ENCODE results near the gene BOD1.

BOD1 gene

DNA sequence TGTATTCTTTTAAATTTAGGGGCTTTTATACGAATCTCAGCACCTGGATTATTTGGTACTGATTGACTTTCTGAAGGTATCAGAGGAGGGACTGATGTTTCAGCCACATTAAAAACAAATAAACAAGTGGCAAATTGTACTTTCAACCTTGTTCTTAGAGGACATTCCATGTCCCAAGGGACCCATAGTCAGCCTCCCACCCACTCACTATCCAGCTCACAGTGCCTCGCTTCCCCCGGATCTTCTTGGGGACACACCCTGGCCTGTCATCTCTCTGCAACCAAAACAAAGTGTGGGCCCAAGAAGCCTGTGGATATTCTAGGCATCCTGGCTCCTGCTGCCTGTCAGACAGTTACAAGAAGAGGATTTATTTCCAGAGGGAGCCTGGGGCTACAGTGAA lies 8.8 kb upstream of the BOD1 start:
- Histone ChIP-seq H3K27me3 (ENCODE audit: insufficient read depth, low read length) (no peaks in the 10 kb centered on the region), H3K27ac (ENCODE audit: low read length) (no peak overlapping the region), H3K4me1 (ENCODE audit: insufficient read depth, low read length) (peaks cover 20% of the 10 kb centered on the region; the same call in 1 of the 2 replicates), H3K9ac (ENCODE audit: low read depth, low read length) (no peak overlapping the region), H3K36me3 (ENCODE audit: insufficient read depth, low read depth, low read length) (no peaks in the 10 kb centered on the region), H3K4me3 (ENCODE audit: low read length) (no peak overlapping the region), H3K9me3 (ENCODE audit: insufficient read depth, low read depth, low read length) (no peaks in the 10 kb centered on the region)

DNA sequence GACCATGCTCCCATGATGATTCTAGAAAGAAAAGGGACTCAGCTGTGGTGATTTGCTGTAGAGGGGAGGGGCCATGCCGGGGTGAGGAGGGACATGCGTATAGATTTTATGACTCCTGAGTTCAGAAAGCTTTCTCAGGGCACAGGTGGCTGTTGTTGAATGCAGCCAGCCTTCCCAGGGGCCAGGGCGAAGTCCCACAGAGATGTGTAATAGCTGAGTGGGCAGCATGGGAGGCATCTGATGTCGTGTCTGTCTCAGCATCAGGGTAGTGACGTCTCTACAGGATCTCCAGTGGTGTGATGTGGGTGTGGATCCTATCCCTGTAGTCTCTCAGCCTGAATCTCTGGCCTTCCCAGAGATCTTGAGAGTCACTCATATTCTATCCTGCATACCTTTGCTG lies 7.8 kb upstream of the BOD1 start:
- H3K9ac ChIP-seq (ENCODE audit: low read depth, low read length) = no peak overlapping the region
- no peak overlapping the region for H3K4me3 ChIP-seq (ENCODE audit: low read length)
- no peak overlapping the region for H3K27ac ChIP-seq (ENCODE audit: low read length)
- no peaks in the 10 kb centered on the region for H3K27me3 ChIP-seq (ENCODE audit: insufficient read depth, low read length)
- no peaks in the 10 kb centered on the region for H3K9me3 ChIP-seq (ENCODE audit: insufficient read depth, low read depth, low read length)
- peaks cover 20% of the 10 kb centered on the region; the same call in 1 of the 2 replicates for H3K4me1 ChIP-seq (ENCODE audit: insufficient read depth, low read length)
- H3K36me3 ChIP-seq (ENCODE audit: insufficient read depth, low read depth, low read length) = no peaks in the 10 kb centered on the region

DNA sequence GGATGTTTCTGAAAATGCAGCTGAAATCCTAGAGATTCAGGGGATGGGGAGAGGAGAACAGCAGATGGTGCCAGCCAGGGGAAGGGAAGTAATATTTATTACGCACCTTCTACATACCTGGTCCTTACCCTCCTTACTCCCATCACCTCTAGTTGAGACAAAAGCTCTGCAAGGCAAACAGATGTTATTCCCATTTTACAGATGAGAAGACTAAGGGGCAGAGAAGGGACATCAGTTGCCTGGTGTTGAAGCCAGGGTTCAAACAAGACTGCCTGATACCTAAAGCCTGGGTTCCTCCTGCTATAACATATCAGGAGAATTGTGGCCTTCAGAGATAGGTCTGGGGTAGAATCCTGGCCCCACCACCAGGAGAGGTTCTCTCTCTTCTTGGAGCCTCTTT lies 7.3 kb upstream of the BOD1 start:
- no peak overlapping the region for H3K27ac ChIP-seq (ENCODE audit: low read length)
- no peaks in the 10 kb centered on the region for H3K27me3 ChIP-seq (ENCODE audit: insufficient read depth, low read length)
- no peaks in the 10 kb centered on the region for H3K9me3 ChIP-seq (ENCODE audit: insufficient read depth, low read depth, low read length)
- no peak overlapping the region for H3K9ac ChIP-seq (ENCODE audit: low read depth, low read length)
- H3K4me1 ChIP-seq (ENCODE audit: insufficient read depth, low read length) = peaks cover 17% of the 10 kb centered on the region; the same call in 1 of the 2 replicates
- no peak overlapping the region for H3K4me3 ChIP-seq (ENCODE audit: low read length)
- no peaks in the 10 kb centered on the region for H3K36me3 ChIP-seq (ENCODE audit: insufficient read depth, low read depth, low read length)

DNA sequence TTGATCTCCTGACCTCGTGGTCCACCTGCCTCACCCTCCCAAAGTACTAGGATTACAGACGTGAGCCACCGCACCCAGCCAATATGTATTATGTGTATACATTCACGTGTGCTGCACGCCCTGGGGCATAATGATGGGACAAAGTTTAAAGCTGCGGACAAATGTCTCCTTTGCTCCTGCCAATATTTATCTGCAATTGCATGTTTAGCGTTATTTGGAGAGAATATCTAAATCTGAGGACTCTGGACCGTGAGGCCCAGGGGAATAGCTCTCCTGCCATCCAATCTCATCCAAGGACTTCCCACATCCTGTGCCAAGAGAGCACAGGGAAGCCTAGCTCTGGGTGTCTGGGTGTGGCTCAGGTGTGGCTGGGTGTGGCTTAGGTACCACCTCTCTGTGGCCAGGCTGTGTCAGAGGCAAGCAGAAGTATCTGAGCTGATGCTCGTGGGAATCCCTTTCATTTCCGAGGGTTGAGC lies 6.9 kb upstream of the BOD1 start:
- Histone ChIP-seq H3K27ac (ENCODE audit: low read length) (no peak overlapping the region), H3K4me3 (ENCODE audit: low read length) (no peak overlapping the region), H3K27me3 (ENCODE audit: insufficient read depth, low read length) (no peaks in the 10 kb centered on the region), H3K9me3 (ENCODE audit: insufficient read depth, low read depth, low read length) (no peaks in the 10 kb centered on the region), H3K4me1 (ENCODE audit: insufficient read depth, low read length) (peaks cover 14% of the 10 kb centered on the region; the same call in 1 of the 2 replicates), H3K9ac (ENCODE audit: low read depth, low read length) (no peak overlapping the region), H3K36me3 (ENCODE audit: insufficient read depth, low read depth, low read length) (no peaks in the 10 kb centered on the region)

DNA sequence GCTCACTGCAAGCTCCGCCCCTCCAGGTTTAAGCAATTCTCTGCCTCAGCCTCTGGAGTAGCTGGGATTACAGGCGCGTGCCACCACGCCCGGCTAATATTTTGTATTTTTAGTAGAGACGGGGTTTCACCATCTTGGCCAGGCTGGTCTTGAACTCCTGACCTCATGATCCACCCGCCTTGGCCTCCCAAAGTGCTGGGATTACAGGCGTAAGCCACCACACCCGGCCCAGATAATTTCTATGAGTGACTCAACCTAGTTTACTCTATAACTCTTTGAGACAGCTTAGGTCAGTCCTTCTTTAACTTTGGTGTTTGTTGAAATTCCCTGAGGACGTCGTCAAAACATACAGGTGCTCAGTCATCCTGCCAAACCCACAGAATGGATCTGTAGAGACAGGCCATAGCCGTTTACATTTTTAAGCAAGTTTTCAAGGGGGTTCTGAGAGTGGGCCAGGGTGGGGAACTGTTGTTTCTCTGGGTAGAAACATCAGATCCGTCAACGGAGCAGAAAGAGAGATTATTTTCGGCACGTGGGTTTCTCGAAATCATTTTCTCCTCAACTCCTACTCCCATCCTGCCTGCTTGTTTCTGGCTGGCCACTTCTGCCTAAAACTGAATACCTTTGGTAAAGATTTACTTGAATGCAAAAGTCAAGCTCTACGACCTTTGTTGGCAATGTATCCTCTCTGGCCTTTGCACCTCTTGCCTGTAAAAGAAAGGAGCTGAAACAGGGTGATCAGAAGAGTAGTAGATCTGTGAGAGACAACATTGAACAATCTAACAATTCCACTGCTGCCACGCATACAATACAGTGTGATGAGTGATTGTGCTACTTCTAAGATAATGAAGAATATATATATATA lies 6.0 kb upstream of the BOD1 start:
- H3K9me3 ChIP-seq (ENCODE audit: insufficient read depth, low read depth, low read length) = no peaks in the 10 kb centered on the region
- H3K9ac ChIP-seq (ENCODE audit: low read depth, low read length) = no peak overlapping the region
- peaks cover 4% of the 10 kb centered on the region; the same call in 1 of the 2 replicates for H3K4me1 ChIP-seq (ENCODE audit: insufficient read depth, low read length)
- H3K4me3 ChIP-seq (ENCODE audit: low read length) = no peak overlapping the region
- H3K27ac ChIP-seq (ENCODE audit: low read length) = no peak overlapping the region
- no peaks in the 10 kb centered on the region for H3K36me3 ChIP-seq (ENCODE audit: insufficient read depth, low read depth, low read length)
- no peaks in the 10 kb centered on the region for H3K27me3 ChIP-seq (ENCODE audit: insufficient read depth, low read length)

DNA sequence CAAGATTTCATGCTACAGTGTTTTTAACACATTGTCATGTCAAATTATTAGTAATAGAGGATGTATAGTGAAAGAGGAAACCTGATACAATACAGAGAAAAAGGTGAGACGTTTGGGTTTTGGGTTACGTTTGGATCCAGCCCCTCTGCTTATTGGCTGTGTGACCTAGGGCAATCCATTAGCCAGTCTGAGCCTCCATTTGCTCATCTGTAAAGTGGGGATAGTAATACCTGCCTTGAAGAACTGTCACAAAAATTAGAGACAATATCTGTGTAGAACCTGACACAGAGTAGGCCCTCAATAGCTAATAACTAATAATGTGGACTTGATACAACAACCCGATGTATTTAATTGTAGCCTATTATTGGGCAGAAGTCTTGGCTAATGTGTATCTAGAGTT lies 4.3 kb upstream of the BOD1 start:
- Histone ChIP-seq H3K27ac (ENCODE audit: low read length) (no peak overlapping the region), H3K36me3 (ENCODE audit: insufficient read depth, low read depth, low read length) (no peaks in the 10 kb centered on the region), H3K27me3 (ENCODE audit: insufficient read depth, low read length) (no peaks in the 10 kb centered on the region), H3K9me3 (ENCODE audit: insufficient read depth, low read depth, low read length) (no peaks in the 10 kb centered on the region), H3K4me3 (ENCODE audit: low read length) (no peak overlapping the region), H3K4me1 (ENCODE audit: insufficient read depth, low read length) (peaks cover 3% of the 10 kb centered on the region; the same call in 1 of the 2 replicates), H3K9ac (ENCODE audit: low read depth, low read length) (no peak overlapping the region)

DNA sequence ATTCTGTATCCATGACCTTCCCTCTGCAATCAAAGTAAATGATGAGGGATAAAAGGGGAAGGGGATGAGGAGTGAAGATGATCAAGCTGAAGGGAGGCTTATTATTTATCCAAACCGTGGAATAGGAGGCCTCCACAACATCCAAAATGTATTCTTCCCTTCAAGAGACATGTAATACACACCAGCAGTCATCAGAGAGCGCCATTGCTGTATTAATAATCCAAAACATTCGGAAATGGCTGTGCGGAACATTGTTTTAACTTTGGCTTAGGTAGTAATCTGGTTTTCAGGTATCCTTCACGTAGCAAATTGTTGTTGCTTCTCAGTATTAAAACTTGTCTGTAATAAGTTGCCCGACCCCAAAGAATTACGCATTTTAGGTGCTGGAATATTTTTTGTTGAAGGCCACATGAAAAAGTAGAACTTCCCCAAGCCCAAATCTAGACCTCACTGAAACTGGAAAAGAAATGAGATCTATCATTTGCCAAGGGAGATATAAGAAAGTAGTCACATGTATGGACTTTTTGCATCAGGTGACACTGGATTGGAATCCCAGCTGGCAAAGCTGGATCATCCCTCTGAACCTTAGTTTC lies 2.6 kb upstream of the BOD1 start:
- H3K27ac ChIP-seq (ENCODE audit: low read length) = no peak overlapping the region
- H3K9ac ChIP-seq (ENCODE audit: low read depth, low read length) = no peak overlapping the region
- H3K4me3 ChIP-seq (ENCODE audit: low read length) = no peak overlapping the region
- peaks cover 15% of the 10 kb centered on the region; the same call in 1 of the 2 replicates for H3K4me1 ChIP-seq (ENCODE audit: insufficient read depth, low read length)
- H3K27me3 ChIP-seq (ENCODE audit: insufficient read depth, low read length) = no peaks in the 10 kb centered on the region
- no peaks in the 10 kb centered on the region for H3K9me3 ChIP-seq (ENCODE audit: insufficient read depth, low read depth, low read length)
- H3K36me3 ChIP-seq (ENCODE audit: insufficient read depth, low read depth, low read length) = no peaks in the 10 kb centered on the region

DNA sequence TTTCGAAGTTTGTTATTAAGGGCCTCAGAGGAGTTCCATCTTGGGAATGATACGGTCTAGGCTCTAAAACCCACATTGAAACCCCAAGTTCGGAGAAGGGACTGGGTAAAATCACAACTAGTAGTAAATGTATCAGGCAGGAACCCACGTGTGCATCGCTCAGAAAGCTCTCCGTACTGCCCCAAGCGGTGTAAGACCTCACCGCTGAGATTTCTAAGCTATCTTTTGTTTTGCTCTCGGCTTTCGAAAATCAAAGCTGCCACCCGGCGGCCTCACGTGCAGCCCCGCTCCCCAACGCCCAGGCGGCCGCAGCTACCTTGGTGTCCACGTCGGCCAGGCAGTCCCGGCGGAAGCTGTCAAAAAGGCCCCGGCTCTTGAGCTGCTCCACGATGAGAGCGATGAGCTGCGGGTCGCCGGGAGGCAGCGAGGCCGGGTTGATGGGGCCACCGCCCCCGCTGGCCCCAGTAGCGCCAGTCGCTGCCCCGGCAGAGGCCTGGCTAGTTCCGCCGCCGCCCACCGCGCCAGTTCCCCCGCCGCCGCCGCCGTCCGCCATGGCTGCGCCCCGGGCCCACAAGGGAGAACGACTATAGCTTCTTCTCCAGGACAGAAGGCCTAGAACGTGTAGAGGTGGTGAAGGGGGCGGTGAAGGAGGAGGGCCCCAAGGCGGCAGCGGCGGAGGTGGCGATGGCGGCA lies 420 bp downstream of the BOD1 start:
- peak overlapping the region; percentile 4 for H3K27ac ChIP-seq (ENCODE audit: low read length)
- peak overlapping the region; percentile 91 for H3K9ac ChIP-seq (ENCODE audit: low read depth, low read length)
- no peaks in the 10 kb centered on the region for H3K27me3 ChIP-seq (ENCODE audit: insufficient read depth, low read length)
- H3K9me3 ChIP-seq (ENCODE audit: insufficient read depth, low read depth, low read length) = no peaks in the 10 kb centered on the region
- peaks cover 28% of the 10 kb centered on the region for H3K36me3 ChIP-seq (ENCODE audit: insufficient read depth, low read depth, low read length)
- peaks cover 18% of the 10 kb centered on the region; the same call in 1 of the 2 replicates for H3K4me1 ChIP-seq (ENCODE audit: insufficient read depth, low read length)
- peak overlapping the region; percentile 95 for H3K4me3 ChIP-seq (ENCODE audit: low read length)

DNA sequence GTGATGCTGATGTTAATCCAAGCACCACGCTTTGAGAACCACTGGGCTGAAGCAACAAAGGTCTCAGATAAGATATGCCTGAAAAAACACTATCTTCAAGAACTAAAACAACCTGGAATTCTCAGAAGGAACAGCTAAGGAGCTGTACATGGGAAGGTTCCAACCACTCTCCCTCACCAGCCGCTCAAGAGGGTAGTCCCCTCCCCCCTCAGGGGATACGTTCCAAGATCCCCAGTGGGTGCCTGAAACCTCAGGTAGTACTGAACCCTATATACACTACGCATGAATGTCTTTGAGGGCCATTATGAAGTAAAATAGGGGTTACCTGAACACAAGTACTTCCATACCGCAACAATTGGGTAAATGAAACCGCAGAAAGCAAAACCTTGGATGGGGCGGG lies 1.9 kb downstream of the BOD1 start:
- H3K9ac ChIP-seq (ENCODE audit: low read depth, low read length) = peak overlapping the region; percentile 91; the same call in 1 of the 2 replicates
- H3K4me3 ChIP-seq (ENCODE audit: low read length) = peak overlapping the region; percentile 95
- peaks cover 42% of the 10 kb centered on the region for H3K36me3 ChIP-seq (ENCODE audit: insufficient read depth, low read depth, low read length)
- no peaks in the 10 kb centered on the region for H3K27me3 ChIP-seq (ENCODE audit: insufficient read depth, low read length)
- no peaks in the 10 kb centered on the region for H3K9me3 ChIP-seq (ENCODE audit: insufficient read depth, low read depth, low read length)
- no peak overlapping the region for H3K27ac ChIP-seq (ENCODE audit: low read length)
- peaks cover 18% of the 10 kb centered on the region; the same call in 1 of the 2 replicates for H3K4me1 ChIP-seq (ENCODE audit: insufficient read depth, low read length)

DNA sequence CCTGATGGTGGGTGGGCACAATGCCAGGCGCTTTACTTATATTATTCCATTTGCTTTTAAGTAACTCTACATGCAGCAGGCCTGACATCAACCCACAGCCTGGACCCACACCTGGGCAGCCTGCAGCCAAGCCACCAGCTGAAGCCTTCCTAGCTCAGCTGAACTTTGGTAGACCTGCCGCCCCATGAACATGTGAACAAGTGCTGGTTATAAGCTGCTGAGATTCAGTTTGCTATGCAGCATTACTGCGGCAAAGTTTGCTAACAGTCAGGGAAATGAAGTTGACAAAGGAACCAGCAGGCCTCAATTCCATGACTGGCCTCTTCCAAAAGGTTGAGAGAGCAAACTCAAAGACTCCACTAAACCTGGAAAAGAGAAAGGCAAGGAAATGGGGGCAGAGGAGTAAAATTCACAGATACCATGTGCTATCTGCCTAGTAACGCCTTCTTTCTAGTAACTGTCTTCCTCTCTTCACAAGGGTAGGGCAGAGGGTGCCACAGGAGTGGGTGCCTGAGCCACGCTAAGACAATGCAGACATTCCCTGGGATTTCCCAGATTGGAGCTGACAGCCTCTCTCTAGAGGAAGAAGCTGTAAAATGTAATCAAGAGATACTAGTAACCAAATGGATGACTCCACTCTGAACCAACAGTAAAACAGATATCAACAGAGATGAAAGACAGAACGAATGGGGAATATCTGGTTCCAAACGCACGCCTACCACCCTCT lies 2.9 kb downstream of the BOD1 start:
- Histone ChIP-seq H3K36me3 (ENCODE audit: insufficient read depth, low read depth, low read length) (peaks cover 52% of the 10 kb centered on the region), H3K9me3 (ENCODE audit: insufficient read depth, low read depth, low read length) (no peaks in the 10 kb centered on the region), H3K4me1 (ENCODE audit: insufficient read depth, low read length) (peaks cover 18% of the 10 kb centered on the region; the same call in 1 of the 2 replicates), H3K27me3 (ENCODE audit: insufficient read depth, low read length) (no peaks in the 10 kb centered on the region), H3K27ac (ENCODE audit: low read length) (no peak overlapping the region), H3K4me3 (ENCODE audit: low read length) (peak overlapping the region; percentile 95; the same call in 1 of the 2 replicates), H3K9ac (ENCODE audit: low read depth, low read length) (peak overlapping the region; percentile 91; the same call in 1 of the 2 replicates)

DNA sequence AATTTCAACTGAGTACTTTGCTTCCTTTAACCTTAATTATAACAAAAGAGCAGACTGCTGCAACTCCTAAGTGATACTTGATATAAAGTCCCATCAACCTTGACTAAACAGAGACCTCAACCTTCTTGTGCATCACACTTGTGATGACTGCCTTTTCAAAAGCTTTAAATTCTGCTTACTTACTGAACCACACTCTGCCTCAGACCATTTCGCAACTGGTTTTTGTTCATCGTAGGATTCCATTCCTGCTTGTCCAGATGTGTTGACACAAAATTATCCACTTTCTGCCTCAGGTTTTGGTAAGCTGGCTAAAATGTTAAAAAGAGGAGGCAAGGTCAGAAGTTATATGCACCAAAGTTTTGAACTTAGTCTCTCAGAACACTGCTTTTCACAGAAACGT lies 3.5 kb downstream of the BOD1 start:
- no peak overlapping the region for H3K27ac ChIP-seq (ENCODE audit: low read length)
- H3K9me3 ChIP-seq (ENCODE audit: insufficient read depth, low read depth, low read length) = no peaks in the 10 kb centered on the region
- no peak overlapping the region for H3K9ac ChIP-seq (ENCODE audit: low read depth, low read length)
- no peaks in the 10 kb centered on the region for H3K27me3 ChIP-seq (ENCODE audit: insufficient read depth, low read length)
- no peak overlapping the region for H3K4me3 ChIP-seq (ENCODE audit: low read length)
- peaks cover 18% of the 10 kb centered on the region; the same call in 1 of the 2 replicates for H3K4me1 ChIP-seq (ENCODE audit: insufficient read depth, low read length)
- H3K36me3 ChIP-seq (ENCODE audit: insufficient read depth, low read depth, low read length) = peaks cover 59% of the 10 kb centered on the region
